ENCODE results near the gene CNTN6.
A peak's percentile ranks its signal among the peaks of the same experiment; 100 is the strongest.

CNTN6 gene

DNA sequence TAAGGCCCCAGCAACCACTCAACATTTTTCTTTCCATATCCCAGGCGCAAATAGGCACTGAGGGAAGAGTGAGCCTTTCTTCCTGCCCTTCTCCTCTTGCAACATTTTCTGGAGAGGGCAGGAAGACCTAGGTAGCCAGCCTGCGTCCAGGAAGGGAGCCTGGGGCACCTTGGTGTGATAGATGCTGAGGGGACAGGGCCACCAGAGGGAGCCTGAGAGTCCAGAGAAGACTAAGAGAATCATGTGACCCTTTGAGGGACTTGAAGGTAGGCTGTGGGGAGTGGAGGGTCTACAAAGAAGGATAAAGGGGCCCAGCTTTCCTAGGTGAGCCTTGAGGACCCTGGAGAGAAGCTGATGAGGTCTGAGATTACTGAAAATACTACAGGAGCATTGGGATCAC lies 346.6 kb downstream of the CNTN6 start:
- DNase-seq, result peak; percentile 27

GRCh38 chr3:1442271-1442670 lies 349.4 kb downstream of the CNTN6 start:
- DNase-seq, result no peak

DNA sequence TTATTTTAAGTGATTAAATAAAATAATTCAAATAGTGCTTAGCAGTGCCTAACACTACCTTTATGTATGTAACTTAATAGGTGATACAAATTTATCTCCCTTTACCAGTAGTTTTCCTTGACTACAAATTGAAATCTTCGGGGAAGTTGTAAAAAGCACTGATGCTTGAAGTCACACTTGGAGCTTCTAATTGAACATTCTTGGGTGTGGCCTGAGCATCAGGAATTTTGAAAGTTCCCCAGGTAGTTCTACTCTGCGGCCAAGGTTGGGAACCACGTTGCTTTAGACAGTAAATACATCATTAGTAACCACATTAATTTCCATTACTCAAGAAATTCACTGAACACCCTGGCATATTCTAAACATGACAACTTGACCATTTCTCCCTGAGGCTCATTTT lies 351.4 kb downstream of the CNTN6 start:
- no peak for DNase-seq

GRCh38 chr3:1446531-1446930 lies 353.7 kb downstream of the CNTN6 start:
- DNase-seq, result no peak

DNA sequence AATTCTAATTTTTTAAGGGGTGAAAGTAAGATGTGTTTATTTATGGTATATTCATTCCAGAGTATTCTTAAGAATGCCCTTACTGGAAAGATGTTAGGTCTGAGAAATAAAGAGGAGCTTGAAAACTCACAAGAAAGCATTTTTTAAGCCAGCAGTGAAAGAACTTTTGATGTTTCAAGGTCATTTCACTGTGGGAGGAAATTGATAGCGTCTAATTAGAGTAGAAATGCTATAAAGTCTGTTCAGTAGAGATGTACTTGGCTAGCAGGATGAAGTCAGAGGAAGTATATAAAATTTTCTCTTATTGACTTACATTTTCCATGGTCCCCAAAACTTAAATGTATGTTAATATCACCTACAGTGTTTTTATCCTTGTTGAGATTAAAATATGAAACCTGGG lies 354.6 kb downstream of the CNTN6 start:
- DNase-seq, result no peak

DNA sequence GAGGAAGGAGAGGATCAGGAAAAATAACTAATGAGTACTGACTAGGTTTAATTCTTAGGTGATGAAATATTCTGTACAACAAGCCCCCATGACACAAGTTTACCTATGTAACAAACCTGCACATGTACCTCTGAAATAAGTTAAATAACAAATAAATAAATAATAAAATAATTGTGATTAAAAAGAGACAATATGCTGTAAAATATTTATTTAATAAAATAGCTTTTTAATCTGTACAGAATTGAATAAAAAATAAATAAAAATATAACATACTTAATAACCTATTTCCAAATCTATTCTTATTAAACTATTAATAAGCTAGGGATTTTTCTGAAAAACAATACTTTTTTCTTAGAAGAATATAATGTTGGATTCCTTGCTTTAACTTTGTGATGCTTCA lies 355.6 kb downstream of the CNTN6 start:
- no peak for DNase-seq
